Measurements from ENCODE around the gene CLMN.
"Not testable (repeated sequence)": the region's sequence is repeated elsewhere in the genome, so short reads cannot be mapped to it uniquely, and the experiment has no call there.

Gene CLMN

GRCh38 chr14:95215094-95215725 lies 104.5 kb downstream of the CLMN start:
- DNase-seq, result no peak

GRCh38 chr14:95213774-95214173 lies 105.9 kb downstream of the CLMN start:
- DNase-seq, result no peak

GRCh38 chr14:95211721-95212504 lies 107.8 kb downstream of the CLMN start:
- no peak for DNase-seq

GRCh38 chr14:95210699-95211098 lies 109.0 kb downstream of the CLMN start:
- no peak for DNase-seq

GRCh38 chr14:95208598-95208997 lies 111.1 kb downstream of the CLMN start:
- DNase-seq, result no peak

- no peak for DNase-seq
These were observed 112.1 kb downstream of the CLMN start for GRCh38 chr14:95207475-95208233.

DNA sequence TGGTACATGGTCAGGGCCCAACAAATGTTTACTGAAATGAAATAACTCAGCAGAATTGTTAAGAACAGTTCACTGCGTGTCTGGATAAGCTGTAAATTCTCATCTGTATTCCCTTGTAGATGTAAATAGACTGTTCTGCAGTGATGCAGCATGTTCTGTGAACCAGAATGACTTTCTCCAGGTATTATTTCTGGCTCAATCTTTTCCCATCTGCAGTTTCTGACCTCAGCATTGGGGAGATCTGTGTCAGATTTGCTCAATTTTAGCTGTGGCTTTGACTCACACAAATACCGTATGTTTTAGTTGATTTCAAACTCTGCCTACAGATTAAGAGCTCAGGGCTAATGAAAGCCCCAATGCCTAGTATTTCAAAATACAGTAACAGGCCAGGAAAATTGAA lies 113.2 kb downstream of the CLMN start:
- DNase-seq, result no peak

GRCh38 chr14:95204705-95205104 lies 115.0 kb downstream of the CLMN start:
- no peak for DNase-seq

DNA sequence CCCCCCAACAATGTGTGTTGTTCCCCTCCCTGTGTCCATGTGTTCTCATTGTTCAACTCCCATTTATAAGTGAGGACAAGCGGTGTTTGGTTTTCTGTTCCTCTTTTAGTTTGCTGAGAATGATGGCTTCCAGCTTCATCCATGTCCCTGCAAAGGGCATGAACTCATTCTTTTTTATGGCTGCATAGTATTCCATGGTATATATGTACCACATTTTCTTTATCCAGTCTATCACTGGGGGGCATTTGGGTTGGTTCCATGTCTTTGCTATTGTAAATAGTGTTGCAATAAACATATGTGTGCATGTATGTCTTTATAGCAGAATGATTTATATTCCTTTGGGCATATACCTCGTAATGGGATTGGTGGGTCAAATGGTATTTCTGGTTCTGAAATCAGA lies 118.0 kb downstream of the CLMN start:
- DNase-seq, result not testable (repeated sequence)

DNA sequence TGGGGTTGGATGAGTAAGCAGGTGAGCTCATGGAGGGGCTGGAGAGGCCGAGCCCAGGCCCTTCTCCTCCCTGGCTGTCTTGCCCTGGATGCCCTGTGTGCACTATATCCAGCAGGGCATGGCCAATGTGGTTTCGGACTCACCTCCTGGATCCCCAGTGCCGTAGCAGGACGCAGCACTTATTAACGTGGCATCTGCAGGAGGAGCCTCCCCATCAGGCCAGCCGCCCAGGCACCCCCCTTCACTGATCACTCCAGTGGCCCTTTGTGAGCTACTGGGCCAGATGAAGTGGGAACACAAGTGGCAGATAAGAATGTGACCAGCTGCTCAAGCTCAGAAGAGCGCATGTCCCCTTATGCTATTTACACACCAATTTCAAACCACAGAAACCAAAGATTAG lies 119.3 kb downstream of the CLMN start:
- DNase-seq, result peak; percentile 13

DNA sequence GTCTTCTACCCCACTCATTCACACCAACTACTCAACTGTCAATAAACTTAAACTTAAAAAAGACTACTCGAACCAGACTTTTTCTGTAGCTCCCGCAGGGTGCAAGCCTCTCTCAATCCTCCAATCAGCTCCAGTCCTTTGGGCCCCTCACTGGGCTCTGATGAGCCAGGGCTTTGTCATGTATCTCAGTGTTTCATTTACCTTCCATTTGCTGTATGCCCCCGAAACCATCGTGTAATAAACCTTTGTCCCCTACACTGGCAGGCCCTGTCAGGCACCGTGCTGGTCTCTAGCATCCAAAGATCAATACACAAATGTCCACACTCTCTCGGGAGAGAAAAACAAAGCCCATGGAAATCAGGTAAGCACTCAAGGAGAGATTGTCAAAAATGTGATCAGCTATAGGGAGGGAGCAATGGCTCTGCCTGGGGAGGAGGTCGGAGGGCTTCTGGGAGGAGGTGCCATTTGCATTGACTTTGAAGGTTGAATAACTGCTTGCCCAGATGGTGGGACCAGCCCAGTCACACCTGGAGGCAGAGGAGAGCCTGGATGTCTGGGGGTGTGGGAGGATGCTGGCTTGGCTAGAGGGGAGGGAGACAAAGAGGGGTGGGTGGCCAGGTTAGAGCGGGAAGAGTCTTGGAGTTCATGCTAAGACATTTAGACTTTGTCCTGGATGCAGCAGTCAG lies 120.3 kb downstream of the CLMN start:
- no peak for DNase-seq

- no peak for DNase-seq
These were observed 121.4 kb downstream of the CLMN start for GRCh38 chr14:95198320-95198719.

- DNase-seq, result no peak
These were observed 122.2 kb downstream of the CLMN start for GRCh38 chr14:95197551-95197950.

DNA sequence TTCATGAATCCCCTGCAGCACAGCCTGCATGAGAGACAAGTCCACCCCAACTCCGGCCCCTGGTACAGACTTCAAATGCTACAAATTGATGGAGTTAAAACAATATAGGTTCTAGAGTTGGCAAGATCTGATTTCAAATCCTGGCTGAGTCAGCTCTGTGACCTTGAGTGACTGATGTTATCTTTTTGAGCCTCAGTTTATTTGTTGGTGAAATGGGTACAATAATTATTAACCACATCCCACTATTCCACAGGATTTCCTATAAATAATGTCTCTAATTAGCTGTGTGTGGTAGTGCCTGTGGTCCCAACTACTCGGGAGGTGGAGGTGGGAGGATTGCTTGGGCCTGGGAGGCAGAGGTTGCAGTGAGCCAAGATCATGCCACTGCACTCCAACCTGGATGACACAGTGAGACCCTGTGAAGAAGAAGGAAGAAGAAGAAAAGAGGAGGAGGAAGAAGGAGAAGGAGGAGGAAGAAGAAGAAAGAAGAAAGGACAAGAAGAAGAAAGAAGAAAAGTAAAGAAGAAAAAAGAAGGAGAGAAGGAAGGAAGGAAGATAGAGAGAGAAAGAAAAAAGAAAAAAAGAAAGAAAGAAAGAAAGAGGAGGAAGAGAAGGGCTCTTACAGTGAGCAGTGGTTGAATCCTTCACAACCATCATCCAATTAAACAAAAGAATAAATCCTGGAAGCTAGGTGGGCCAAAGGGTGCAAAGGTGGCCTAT lies 122.7 kb downstream of the CLMN start:
- no peak for DNase-seq

- no peak for DNase-seq
These were observed 123.4 kb downstream of the CLMN start for GRCh38 chr14:95196268-95196667.

GRCh38 chr14:95195031-95195430 lies 124.7 kb downstream of the CLMN start:
- no peak for DNase-seq

DNA sequence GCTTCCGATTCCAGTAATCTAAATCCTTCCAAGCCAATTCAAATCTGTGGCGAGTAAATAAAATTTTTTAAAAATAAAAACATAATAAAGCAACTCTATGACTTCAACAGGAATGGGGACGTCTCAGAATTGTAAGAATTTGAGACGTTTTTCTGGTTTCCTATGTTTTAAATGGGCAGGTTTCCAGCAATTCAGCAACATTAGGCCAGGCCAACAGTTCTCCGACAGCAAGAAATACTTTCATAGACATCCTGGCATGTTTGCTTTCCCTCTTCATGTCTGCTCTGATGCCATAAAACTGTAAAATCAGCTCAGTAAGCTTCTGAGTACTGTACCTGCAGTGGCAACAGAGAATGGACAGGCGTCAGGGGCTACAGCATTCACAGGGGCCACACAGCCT lies 126.6 kb downstream of the CLMN start:
- DNase-seq, result no peak

- no peak for DNase-seq
These were observed 127.4 kb downstream of the CLMN start for GRCh38 chr14:95192311-95192710.

DNA sequence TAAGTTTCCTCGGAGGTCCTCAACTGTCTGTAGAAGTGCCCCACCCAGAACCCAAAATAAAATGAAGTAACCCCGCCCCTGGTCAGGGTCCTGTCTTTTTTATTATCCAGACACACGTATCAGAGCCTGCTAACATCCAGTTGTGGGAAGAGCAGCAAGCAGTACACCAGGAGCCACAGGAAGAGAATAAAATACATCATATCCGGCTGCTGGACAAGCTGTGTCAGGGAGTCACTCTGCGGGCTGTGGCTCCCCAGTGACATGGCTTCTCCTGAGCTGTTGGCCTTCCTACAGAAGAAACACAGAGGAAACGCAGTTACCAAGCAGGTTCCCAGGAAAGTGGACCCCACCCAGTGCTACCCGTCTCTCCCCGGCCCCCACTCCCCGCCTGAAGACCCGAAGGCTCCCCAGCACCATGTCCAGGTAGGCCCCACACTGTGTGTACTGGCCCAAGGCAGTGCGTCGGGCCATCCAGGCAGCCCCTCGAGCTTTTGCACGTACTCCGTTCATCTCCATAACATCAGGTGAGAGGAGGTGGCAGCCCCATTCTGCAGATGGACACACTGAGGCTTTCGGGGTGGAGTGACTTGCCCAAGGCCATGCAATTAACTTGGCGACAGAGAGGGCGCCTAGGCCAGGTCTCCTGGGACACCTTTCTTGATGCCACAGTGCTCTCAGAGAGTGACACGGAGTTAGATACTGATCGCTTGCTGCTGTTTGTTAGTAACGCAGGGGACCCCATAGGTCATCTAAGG lies 128.1 kb downstream of the CLMN start:
- no peak for DNase-seq

- DNase-seq, result no peak
These were observed 128.9 kb downstream of the CLMN start for GRCh38 chr14:95190857-95191256.

- no peak for DNase-seq
These were observed 129.3 kb downstream of the CLMN start for GRCh38 chr14:95190346-95190840.

All from SHP77 treated with DMSO at 0.1 percent for 48 hours (cell line).